Cerebellar cortex (tissue), 1 donor: Measurements from ENCODE around the gene DNAH10.
"Not testable (repeated sequence)": the region's sequence is repeated elsewhere in the genome, so short reads cannot be mapped to it uniquely, and the experiment has no call there.

Experiments
- DNase-seq: peaks from one replicate; pipeline ENCODE4 v3.0.0-alpha.2; 2015; ENCODE audit warnings: low spot score

Gene DNAH10

DNA sequence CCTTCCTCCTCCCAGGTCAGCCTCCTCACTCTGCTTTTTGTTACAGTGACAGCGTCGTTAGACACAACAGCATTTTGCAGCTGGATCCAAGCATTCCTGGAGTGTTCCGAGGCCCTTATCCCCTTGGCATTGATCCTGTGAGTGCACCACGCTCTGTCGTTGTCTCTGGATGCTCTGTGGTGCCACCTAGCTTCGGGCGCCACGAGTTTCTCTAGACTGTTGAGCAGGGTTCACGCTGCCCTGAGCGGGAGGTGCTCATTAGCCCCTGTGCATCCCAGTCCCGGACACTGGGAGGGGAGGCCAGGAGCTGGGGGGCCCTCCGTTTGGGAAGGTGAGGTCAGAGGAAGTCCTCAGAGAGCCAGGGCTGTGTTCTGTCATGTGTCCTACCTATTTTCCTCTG is 17.3 kb upstream of the DNAH10 start:
- peak; percentile 15 for DNase-seq

DNA sequence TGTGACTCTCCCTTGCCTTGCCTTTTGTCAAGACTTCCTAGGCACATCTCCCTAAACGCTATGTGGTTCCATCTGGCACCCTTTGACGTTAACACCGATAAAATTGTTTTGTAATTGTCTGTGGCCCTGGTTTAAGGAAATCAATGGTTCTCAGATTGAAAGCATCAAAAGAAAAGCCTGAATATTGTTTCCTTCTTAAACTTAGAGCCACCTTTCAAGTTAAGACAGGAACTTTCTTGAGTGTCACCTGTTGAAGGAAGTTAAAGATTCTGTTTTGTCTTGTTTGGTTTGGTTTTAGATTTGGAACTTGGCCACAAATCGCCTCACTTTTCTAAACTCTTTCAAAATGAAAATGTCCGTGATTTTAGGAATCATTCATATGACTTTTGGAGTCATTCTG is 14.8 kb upstream of the DNAH10 start:
- DNase-seq = no peak

DNA sequence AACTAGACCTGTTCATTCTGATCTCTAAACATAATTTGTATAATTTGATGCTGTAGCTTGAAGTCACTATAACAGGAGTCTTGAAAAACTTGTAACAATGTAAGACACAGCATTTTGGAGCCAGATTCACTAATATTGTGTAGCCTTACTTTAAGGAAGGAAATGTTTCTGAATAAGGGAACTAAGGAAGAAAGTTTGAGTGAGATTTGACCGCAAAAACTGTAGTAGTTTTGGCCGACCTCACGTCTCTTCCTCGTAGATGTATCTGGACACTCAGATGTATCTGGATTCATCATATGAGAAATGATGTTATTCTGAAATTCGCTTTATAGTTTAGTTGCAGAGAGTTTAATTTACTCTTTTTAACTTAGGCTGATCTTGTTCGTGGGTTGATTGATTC is 13.9 kb upstream of the DNAH10 start:
- no peak for DNase-seq

DNA sequence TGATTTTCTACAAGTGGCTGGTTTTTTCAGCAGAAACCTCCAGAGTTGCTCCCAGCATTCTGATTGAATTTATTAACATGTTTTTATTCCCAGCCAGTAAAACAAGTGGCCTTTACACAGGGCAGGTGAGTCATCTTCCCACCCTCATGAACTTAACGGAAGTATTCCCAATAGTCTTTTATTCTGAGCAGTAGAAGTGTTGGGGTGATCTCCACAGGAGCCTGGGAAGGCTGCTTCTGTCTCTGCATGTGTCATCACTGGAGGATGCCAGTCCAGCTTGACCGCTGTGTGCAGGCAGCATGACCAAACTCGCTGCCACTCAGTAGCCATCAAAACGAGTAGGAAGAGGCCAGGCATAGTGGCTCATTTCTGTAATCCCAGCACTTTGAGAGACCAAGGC is 13.4 kb upstream of the DNAH10 start:
- no peak for DNase-seq

DNA sequence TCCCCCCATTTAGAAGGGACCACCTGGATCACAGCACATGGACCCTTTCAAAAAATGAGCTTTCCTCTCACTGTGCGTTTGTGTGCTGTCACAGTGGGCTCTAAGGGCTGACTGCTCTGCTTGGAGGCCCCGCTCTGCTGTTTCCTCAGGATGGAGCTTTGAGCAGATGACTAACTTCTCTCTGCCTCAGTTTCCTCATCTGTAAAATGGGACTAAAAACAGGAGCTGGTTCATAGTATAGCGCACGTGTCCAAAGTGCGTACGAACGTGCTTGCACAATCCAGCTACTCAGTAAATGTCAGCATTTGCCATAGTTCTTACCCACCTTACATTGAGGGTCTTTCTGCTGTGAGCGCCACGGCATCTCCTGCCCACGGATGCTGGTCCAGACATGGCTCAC is 12.7 kb upstream of the DNAH10 start:
- no peak for DNase-seq

DNA sequence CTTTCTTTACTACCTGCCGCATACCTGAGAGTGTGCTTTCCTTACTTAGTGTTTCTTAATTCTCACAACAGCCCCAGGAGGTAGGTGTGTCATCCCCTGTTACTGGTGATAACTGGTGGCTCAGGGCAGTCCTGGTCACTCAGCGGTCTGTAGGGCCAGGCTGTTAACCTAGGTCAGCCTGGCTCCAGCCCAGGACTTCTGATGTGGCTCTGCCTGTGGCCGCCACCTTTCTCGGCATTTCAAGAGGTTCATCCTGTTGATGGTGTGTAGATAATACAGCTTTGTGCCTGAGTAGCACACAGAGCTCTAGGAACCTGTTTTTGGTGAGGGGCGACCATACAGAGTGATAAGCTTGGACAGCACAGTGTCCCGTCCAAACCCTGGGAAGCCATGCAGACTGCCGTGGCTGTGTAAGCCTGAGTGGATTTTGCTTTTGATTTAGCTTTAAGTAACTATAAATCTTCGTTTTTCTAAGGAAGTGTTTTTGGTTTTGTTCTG is 11.9 kb upstream of the DNAH10 start:
- DNase-seq = no peak

DNA sequence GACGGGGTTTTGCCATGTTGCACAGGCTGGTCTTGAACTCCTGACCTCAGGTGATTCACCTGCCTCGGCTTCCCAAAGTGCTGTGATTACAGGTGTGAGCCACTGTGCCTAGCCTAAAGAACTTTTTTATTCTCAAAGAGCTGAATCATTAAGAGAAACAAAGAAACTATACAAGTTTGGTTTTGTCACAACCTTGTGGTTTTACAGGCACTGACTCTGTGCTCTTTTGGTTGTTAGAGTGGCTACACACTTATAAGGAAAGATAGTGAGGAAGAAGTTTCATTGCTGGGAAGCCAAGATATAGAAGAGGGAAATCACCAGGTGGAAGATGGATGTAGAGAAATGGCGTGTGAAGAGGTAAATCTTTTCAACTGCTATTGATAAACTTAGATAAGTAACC is 10.1 kb upstream of the DNAH10 start:
- no peak for DNase-seq

DNA sequence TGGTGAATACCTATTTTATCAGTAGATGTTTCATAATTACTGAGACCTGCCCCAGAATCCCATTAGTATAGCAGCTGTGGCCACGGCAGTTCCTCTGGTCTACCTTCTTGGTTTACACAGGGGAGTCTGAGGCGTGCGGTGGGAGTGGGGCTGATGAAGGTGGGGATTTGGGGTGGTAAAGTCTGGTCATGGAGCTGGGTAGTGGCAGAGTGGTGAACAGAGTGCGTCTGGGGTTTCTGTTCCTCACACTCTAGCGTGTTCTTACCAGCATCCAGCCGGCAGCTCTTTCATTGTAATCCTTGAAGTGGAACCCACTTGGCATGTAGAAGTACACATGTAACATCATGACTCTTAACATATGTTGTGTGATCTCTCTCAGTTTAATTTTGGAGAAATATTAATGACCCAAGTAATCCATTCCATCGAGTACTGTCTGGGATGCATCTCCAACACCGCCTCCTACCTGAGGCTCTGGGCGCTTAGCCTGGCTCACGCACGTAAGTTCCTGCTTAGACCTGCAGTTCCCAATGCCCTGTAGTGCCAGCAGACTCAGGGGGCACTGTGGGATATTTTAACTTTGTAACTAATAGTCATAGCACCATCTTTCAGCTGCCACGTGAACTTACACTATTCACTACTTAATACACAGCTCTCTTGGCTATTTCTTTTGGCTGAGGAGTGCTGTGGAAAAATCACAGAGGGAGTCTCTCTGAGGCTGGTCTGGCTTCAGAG is 7.9 kb upstream of the DNAH10 start:
- DNase-seq = no peak

DNA sequence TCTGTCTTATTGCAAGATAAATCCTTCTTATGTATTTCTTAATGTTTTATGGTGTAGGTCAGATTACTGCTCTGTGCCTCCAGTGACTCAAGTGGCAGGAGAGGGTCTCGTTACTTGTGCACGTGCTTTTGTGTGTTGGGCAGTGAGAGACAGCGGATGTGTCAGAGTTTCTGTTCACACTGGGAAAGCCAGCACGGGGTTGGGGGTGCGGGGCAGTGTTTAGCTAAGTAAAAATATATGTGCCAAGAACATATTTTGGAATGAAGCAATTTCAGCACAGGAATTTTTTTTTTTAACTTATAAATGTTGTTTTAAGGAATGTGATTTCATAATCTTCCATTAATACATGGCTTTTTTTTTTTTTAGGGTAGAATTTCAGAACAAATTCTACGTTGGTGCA is 4.5 kb upstream of the DNAH10 start:
- DNase-seq = no peak

DNA sequence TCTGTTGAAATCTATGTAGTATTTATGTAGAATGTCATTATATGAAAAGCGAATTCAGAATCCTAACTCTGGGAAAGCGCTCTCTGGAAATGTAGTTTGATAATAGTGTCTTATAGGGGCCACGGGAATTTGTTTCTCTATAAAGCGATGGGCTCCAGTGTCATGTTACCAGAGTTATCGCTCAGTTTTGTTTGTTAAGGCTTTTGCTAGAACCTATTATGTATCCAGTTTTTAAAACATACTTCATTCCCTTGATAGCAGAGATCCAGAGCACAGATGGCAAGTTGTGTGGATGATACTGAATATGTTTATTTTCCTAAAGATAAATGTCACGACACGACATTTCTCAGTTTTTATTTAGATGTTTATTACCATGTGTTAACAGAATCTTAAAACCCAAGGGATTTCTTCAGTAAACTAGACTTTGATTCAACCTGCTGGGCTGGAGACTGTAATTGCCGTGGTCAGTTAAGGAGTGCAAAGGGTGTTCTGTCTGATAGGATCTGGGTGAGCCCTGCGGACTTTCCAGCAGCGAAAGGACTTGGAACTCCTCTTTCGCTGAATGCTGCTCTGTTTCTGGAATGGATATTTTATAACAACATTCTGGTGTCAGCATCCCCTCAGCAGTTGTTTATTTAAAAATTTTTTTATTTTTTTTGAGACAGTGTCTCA is 1.7 kb upstream of the DNAH10 start:
- no peak for DNase-seq

DNA sequence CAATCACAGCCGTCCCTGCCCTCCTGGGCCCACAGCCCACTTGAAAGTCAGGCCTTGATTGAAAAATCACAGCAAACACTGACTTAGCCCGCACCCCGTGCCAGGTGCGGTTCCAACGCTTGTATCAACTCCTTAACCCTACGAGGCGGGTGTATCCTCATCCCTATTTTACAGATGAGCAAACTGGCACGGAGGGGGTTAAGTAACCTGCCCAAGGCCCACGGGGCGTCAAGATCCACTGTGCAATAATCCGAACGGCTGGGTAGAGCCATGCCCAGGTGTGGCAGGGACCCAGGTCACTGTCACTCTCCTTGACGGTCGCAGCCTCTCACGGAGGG is 583 bp downstream of the DNAH10 start:
- no peak for DNase-seq

DNA sequence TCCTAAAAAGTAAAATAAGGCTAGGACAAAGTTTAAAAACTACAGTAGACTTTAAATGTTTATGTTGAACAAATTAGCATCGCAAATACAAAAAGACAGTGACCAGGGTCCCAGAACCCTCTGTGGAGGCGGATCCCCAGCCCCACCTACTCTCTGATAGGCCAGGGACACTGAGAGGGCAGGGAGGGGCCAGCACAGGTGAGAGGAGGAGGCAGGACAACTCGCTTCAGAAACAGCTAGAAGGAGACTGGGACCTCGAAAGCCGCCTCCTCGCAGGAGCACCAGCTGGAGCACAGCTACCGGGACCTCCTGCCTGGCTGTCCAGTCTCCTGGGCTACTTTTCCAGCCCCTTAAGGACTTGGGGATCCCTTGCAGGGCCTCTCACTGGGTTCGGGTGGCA is 992 bp downstream of the DNAH10 start:
- no peak for DNase-seq

DNA sequence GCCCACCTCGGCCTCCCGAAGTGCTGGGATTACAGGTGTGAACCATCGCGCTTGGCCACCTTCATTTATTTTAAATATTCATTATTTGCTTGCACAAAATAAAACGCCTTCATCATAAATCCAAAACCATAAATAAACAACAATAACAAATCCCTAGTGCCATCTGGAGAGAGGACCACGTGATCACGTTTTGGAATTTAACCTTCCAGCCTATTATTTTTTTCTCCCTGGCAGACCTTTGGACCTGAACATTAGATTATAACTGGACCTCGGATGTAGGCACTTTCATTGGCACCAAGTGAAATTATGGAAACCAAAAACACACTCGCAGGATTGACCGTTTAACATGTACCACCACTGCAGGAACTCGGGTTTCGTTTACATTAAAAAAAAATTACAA is 2.0 kb downstream of the DNAH10 start:
- no peak for DNase-seq

DNA sequence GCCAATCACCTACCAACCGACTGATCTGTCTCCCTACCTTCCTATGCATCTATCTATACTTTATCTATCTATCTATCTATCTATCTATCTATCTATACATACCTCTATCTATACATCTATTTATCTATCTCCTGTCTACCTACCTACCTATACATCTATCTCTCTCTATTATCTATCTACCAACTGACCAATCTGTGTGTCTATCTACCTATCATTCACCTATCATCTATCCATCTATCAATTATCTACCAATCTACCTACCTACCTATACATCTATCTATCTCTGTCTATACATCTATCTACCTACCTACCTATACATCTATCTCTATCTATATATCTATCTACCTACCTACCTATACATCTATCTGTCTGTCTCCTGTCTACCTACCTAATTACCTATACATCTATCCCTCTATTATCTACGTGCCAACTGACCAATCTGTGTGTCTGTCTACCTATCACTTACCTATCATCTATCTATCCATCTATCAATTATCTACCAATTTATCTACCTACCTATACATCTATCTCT is 3.5 kb downstream of the DNAH10 start:
- no peak for DNase-seq

DNA sequence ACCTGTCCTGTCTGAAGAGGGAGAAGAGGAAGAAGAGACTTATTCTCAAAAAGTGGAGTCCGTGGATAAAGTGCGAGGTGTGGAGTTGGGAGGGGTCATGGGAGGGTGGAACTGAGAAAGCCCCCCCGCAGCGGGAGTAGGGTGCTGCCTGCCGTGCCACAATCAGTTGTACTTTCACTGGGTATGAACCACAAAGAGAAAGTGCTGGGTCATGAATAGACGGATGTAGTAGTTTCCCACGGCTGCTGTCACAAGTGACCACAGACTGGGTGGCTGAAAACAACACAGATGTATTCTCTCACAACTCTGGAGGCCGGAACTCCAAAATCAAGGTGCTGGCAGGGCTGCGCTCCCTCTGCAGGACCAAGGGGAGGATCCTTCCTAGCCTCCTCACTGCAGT is 5.5 kb downstream of the DNAH10 start:
- DNase-seq = no peak

DNA sequence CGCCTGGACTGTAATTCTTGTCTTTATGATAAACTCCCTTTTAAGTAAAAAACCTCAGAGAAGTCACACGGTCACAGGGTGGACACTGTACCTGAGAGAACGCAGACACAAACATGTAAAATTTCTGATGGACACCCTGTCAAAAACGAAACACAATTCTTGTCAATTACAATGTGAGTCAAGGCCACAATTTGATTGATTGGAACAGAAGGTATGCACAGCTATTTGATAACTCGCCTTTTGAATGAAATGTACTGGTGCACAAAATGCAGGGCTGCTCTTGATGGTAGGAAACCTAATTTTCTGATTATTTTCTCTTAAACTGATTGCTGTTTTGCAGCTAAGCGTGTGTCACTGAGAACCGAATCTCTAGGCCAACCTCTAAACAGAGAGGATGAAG is 9.2 kb downstream of the DNAH10 start:
- DNase-seq = no peak

DNA sequence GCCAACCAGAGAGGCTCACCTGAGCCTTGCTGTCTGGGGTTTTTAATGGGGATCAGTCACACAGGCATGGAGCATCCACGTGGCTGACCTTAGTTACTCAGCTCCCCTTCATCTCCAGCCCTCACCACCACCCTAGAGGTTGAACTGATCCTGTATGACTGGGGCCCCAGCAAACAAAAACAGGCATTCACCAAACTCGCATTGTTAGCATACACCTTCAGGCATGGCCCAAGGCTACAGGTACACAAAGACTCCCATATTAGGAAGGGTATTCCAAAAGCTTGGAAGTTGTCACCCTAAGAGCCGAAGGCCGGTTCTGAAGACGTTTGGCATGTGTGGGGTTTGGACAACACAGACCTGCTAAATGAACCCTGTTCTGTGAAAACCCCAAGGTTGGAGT is 10.0 kb downstream of the DNAH10 start:
- DNase-seq = no peak

DNA sequence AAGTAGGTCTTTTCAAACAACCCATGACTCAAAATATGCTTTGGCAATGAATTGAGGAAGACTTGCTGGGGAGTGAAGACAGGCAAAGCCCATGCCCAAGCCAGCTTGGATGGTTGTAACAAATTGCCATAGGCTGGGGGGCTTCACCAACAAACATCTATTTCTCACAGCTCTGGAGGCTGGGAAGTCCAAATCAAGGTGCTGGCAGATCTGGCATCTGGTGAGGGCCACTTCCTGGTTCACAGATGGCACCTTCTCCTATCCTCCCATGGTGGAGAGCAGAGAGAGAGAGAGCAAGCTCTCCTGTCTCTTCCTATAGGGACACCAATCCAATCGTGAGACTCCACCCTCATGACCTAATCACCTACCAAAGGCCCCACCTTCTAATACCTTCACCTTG is 11.3 kb downstream of the DNAH10 start:
- no peak for DNase-seq

DNA sequence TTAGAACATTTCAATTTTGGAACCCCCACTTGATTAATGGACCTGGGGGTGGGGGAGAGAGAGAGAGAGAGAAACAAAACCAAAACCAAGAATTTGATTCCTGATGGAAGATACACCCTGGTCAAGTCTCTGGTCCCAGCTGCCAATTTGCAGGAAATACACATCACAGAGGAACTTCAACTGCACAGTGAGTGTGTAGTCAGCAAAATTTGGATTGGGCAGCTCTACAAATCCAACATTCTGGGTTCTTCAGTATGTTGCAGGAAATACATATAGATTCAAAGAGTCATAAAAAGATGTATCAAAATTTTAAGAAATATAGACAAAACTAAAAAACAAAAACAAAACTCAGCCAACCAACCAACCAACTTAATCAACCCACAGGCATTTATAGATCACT is 17.4 kb downstream of the DNAH10 start:
- no peak for DNase-seq

DNA sequence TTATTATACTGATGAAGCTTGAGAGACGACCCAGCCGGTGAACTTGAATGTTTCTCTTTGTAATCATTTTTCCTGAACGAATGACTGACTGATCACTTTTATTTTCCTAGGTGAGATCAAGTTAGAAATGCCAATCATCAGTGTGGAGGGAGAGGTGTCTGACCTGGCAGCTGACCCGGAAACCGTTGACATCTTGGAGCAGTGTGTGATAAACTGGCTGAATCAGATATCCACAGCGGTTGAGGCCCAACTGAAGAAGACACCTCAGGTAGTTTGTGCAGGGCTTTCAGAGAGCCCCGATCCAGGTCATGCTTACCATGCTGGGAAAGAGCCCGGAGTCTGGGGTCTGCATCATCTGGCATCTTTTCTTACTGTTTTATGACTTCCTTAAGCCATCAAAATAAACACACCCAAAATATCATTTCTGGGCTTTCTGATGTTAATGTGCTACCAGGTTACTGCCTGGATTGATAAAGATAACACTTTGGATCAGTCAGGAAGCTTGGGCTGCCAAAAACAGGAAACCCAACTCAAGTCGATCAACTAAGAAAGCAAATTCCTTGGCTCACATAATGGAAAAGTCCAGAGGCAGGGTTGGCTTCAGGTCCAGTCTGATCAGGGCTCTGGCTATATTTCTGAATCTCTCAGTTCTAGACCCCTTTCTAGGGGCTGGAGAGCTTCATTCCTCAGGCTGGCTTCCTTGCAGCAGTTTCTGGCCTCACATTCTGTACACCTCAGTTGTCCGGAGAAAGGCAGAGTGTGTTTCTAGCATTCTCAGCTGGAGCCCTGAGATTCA is 21.1 kb downstream of the DNAH10 start:
- DNase-seq = no peak

DNA sequence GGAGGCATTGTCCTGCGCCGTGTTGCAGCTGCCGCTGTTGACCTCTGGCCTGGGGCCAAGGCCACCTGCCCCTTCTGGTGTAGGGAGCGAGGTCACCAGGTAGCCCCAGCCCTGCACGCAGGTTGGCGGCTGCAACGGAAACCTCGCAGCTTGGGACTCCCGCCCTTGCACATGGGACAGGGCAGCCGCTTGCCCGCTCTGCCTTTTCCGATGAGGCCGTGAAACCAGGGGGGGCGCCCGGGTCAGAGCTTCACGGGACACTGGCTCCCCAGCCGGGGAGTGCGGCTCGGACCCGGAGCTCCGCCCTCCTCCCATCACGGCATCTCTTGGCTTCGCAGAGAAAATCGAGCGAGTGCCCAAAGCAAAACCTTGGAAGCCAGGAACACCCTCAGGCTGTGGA is 25.4 kb downstream of the DNAH10 start:
- DNase-seq = no peak

DNA sequence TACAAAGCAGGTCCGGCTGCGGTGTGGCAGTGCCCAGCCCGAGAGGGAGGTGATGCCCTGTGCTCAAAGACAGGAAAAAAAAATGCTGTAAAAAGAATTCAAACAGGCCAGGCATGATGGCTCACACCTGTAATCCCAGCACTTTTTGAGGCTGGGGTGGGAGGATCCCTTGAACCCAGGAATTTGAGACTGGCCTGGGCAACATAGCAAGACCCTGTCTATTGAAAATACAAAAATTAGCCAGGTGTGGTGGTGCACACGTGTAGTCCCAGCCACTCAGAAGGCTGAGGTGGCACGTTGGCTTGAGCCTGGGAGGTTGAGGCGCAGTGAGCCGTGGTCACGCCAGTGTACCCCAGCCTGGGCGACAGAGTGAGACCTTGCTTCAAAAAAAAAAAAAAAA is 26.4 kb downstream of the DNAH10 start:
- DNase-seq = no peak

DNA sequence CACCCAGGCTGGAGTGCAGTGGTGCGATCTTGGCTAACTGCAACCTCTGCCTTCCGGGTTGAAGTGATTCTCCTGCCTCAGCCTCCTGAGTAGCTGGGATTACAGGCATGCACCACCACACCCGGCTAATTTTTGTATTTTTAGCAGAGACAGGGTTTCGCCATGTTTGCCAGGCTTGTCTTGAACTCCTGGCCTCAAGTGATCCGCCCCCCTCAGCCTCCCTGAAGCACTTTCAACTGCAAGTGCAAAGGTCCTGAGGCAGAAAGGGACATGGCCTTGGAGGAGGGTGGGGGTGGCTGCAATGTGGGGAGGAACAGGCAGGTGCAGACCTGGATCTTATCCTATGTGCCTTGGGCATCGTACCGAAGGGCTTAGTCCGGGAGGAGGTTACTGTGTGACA is 27.3 kb downstream of the DNAH10 start:
- not testable (repeated sequence) for DNase-seq
